HepG2 (cell line): ENCODE data around the gene TYMS. TPM values are rescaled to one million over a fixed set of nuclear protein-coding genes. Genes with fewer than 3 reads are reported as not detected.

Source experiments
- ATAC-seq: fragments of 200-7000 bp; cut with Tn5 transposase; 3 replicates; pipeline ENCODE4 v1.9.1; 2020; ENCODE audit warnings: mild to moderate bottlenecking, moderate library complexity
- BruUV-seq: library from RNA; stranded (reverse); fragments of 400-500 nt; replicated peaks from 2 replicates; lab custom pipeline; 2021; lab: Mats Ljungman, UMichigan
- CTCF ChIA-PET: fragments of 300-600 bp; formaldehyde crosslinking; extraction: SDS; loops from one replicate; lab custom pipeline; 2021; ENCODE audit warnings: low total read pairs, inconsistent platforms, low intra/inter-chr PET ratio; lab: Yijun Ruan, JAX
- POLR2A ChIA-PET: fragments of 350-600 bp; sonication (Branson Sonifier 250); formaldehyde crosslinking; loops from one replicate; lab custom pipeline; 2020; ENCODE audit warnings: antibody characterized with exemption, inconsistent platforms; lab: Yijun Ruan, JAX
- DNase-seq: peaks from one replicate; pipeline ENCODE4 v3.0.0-alpha.2; 2015; ENCODE audit warnings: low spot score
- FAIRE-seq: peaks from 3 replicates; lab custom pipeline; 2011; peaks lifted over from hg19 to GRCh38; lab: Jason Lieb, UNC
- H2AFZ ChIP-seq: one replicate; pipeline ENCODE4 v1.6.1; 2011; ENCODE audit warnings: low read length, inconsistent platforms
- H3K27ac ChIP-seq: fragments of 300-600 bp; 3 replicates; pipeline ENCODE4 v1.8.0; 2011; ENCODE audit warnings: mixed run types, mild to moderate bottlenecking, mixed read lengths, low read length, inconsistent platforms; ENCODE audit not compliant: insufficient read depth; ENCODE audit errors: extremely low read length
- H3K27me3 ChIP-seq, 2 experiments: fragments of 200-600 bp in 1 of 2; 2 replicates in 1 of 2; 3 replicates in 1 of 2; pipeline versions ENCODE4 v1.6.0 to v1.8.0; 2011; ENCODE audit warnings: low read length in 2 of 2, mild to moderate bottlenecking in 2 of 2, moderate library complexity in 2 of 2, inconsistent platforms in 1 of 2; ENCODE audit not compliant: insufficient read depth in 2 of 2, control insufficient read depth in 1 of 2
- H3K36me3 ChIP-seq, 2 experiments: fragments of 200-600 bp in 1 of 2; replicated peaks in 1 of 2; 2 replicates in 1 of 2; 3 replicates in 1 of 2; pipeline versions ENCODE4 v1.5.1 to v1.8.0; 2011; ENCODE audit warnings: low read length in 2 of 2, inconsistent platforms in 1 of 2; ENCODE audit not compliant: insufficient read depth in 2 of 2, control insufficient read depth in 1 of 2
- H3K4me1 ChIP-seq: 2 replicates; pipeline ENCODE4 v1.5.1; 2012; ENCODE audit warnings: low read length, inconsistent platforms; ENCODE audit not compliant: insufficient read depth
- H3K4me2 ChIP-seq: 2 replicates; pipeline ENCODE4 v1.6.0; 2011; ENCODE audit warnings: low read depth, low read length, inconsistent platforms
- H3K4me3 ChIP-seq, 3 experiments: fragments of 200-600 bp in 1 of 3; sonication (generic), shearing (Covaris generic) in 1 of 3; replicated peaks in 1 of 3; 2 replicates each; pipeline ENCODE4 v1.5.1; 2011 to 2016; ENCODE audit warnings: low read length in 3 of 3, inconsistent platforms in 2 of 3, low read depth in 2 of 3, mild to moderate bottlenecking in 2 of 3, control low read depth in 1 of 3, mixed read lengths in 1 of 3; ENCODE audit not compliant: insufficient read depth in 1 of 3
- H3K79me2 ChIP-seq: one replicate; pipeline ENCODE4 v1.6.1; 2011; ENCODE audit warnings: low read length, inconsistent platforms; ENCODE audit not compliant: insufficient read depth
- H3K9ac ChIP-seq: 2 replicates; pipeline ENCODE4 v1.6.0; 2011; ENCODE audit warnings: mild to moderate bottlenecking, low read depth, low read length, inconsistent platforms; ENCODE audit not compliant: insufficient read depth
- H3K9me3 ChIP-seq: 2 replicates; pipeline ENCODE4 v1.5.1; 2012; ENCODE audit warnings: mild to moderate bottlenecking, low read length
- H4K20me1 ChIP-seq: 2 replicates; pipeline ENCODE4 v1.6.0; 2011; ENCODE audit warnings: inconsistent platforms, mild to moderate bottlenecking, low read length, moderate library complexity; ENCODE audit not compliant: insufficient read depth
- CCDC6 ChIP-seq: sonication (generic); formaldehyde crosslinking; IDR thresholded peaks from 2 replicates; pipeline ENCODE4 v1.8.1; 2022; ENCODE audit warnings: mild to moderate bottlenecking, missing genetic modification reagents, moderate library complexity
- CHD2 ChIP-seq: IDR thresholded peaks from 2 replicates; pipeline ENCODE4 v1.6.1; 2011; ENCODE audit warnings: low read depth, low read length, improper control_type of control experiment
- CREBL2 ChIP-seq: sonication (generic); formaldehyde crosslinking; IDR thresholded peaks from 2 replicates; pipeline ENCODE4 v1.8.1; 2023; ENCODE audit warnings: missing genetic modification reagents, mild to moderate bottlenecking, borderline replicate concordance
- ESRRA ChIP-seq: sonication (generic); formaldehyde crosslinking; IDR thresholded peaks from 2 replicates; pipeline ENCODE4 v1.5.1; 2020; ENCODE audit warnings: mild to moderate bottlenecking, low read depth, missing genetic modification reagents
- GRHL1 ChIP-seq: sonication (generic); formaldehyde crosslinking; conservative IDR thresholded peaks from 2 replicates; pipeline ENCODE4 v1.8.0; 2022; ENCODE audit warnings: missing genetic modification reagents
- HMGA1 ChIP-seq: sonication (generic); formaldehyde crosslinking; conservative IDR thresholded peaks from 2 replicates; pipeline ENCODE4 v1.4.0; 2020; ENCODE audit warnings: missing genetic modification reagents
- PRPF4 ChIP-seq: fragments of 200-400 bp; formaldehyde crosslinking; IDR thresholded peaks from 2 replicates; pipeline ENCODE4 v1.6.1; 2016; ENCODE audit warnings: low read length, low read depth; ENCODE audit not compliant: poor library complexity, severe bottlenecking
- TBX3 ChIP-seq: fragments of 450-650 bp; IDR thresholded peaks from 2 replicates; pipeline ENCODE4 v1.6.1; 2017; ENCODE audit warnings: antibody characterized with exemption, mild to moderate bottlenecking, inconsistent platforms, borderline replicate concordance
- WIZ ChIP-seq: sonication (generic); formaldehyde crosslinking; IDR thresholded peaks from 2 replicates; pipeline ENCODE4 v1.5.1; 2020; ENCODE audit warnings: mild to moderate bottlenecking, missing genetic modification reagents
- ZNF142 ChIP-seq: sonication (generic); formaldehyde crosslinking; IDR thresholded peaks from 2 replicates; pipeline ENCODE4 v1.4.0; 2020; ENCODE audit warnings: missing genetic modification reagents
- ZNF260 ChIP-seq: sonication (generic); formaldehyde crosslinking; IDR thresholded peaks from 2 replicates; pipeline ENCODE4 v1.4.0; 2020; ENCODE audit warnings: missing genetic modification reagents, low read depth, mild to moderate bottlenecking, borderline replicate concordance
- ZNF589 ChIP-seq: sonication (generic); formaldehyde crosslinking; conservative IDR thresholded peaks from 2 replicates; pipeline ENCODE4 v1.8.0; 2022; ENCODE audit warnings: mild to moderate bottlenecking, moderate library complexity, missing genetic modification reagents
- WGBS: methylation state at CpG from one replicate; pipeline ENCODE4 v1.1.6; 2017; ENCODE audit warnings: low lambda C conversion rate; 5-methylcytosine and 5-hydroxymethylcytosine counted together
- in situ Hi-C: cut with HindIII; loops from 2 replicates; pipeline ENCODE4 v1.10.0; 2017; ENCODE audit warnings: low pct_unique_long_range_greater_than_20kb; ENCODE audit not compliant: extremely low pct_ligation_motif_present
- intact Hi-C: fragments of 100-400 bp; cut with micrococcal nuclease; formaldehyde crosslinking; loops from one replicate; pipeline ENCODE4 v1.10.0; 2022; ENCODE audit not compliant: unreplicated experiment
- polyA plus RNA-seq, 8 experiments: library from polyadenylated mRNA; depleted of rRNA in 3 of 8; stranded (reverse) in 7 of 8; unstranded in 1 of 8; fragments of >200 nt; fragmentation: Illumina TruSeq in 4 of 8; extraction: Trizol in 4 of 8; gene quantifications; 2 replicates each; pipeline versions ENCODE4 v1.2.1 to v1.2.3, GENCODE V29; 2011 to 2016; ENCODE audit warnings: low read depth in 4 of 8, missing spikeins in 1 of 8, mixed read lengths in 1 of 8; ENCODE audit not compliant: insufficient read depth in 1 of 8
- total RNA-seq, 5 experiments: library from RNA; depleted of rRNA; stranded (reverse); fragments of >200 nt; fragmentation: Illumina TruSeq; extraction: Trizol; gene quantifications; 2 replicates each; pipeline ENCODE4 v1.2.3, GENCODE V29; 2016; ENCODE audit warnings: low read depth in 1 of 5
- TF ChIP-seq, protein P1 (sequence below): sonication (generic); formaldehyde crosslinking; IDR thresholded peaks from 2 replicates; pipeline ENCODE4 v1.8.1; 2023; ENCODE audit warnings: mild to moderate bottlenecking, missing genetic modification reagents

TYMS gene
- total and polyA plus RNA-seq, 2 of the 13 experiments (the other 11 are each of a cell fraction or from before 2014, with no cell fraction given) = 80.1 to 106 TPM

DNA sequence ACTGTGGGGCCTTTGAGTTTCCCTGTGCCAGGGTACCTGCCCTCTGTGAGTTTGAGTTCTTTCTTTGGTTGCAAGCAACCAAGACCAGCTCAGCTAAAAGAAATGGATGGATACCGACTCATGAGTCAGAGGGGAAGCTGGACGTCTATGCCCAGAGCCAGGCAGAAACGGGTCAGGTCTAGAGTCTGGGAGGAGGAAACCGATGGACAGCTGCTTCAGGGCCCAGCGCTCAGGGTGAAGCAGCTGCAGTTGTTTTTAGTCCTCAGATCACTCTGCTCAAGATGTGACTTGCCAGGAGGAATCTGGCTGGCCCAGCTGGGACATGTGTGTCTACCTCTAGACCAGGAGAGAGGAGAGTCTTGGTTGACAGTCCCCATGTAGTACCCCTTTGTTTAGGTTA, 10.1 kb upstream of the TYMS start (continued):
- no peak for TF ChIP-seq ZNF142 (CRISPR knock-in tag)
- no peak for TF ChIP-seq PRPF4
- TF ChIP-seq TBX3 = no peak
- TF ChIP-seq CREBL2 = no peak
- TF ChIP-seq, all 625 proteins: peak for 0

- no peaks in the 10 kb centered on the region for H4K20me1 ChIP-seq
- no peak overlapping the region for H3K27ac ChIP-seq
- ChIA-PET CTCF (no interaction called here), POLR2A (interaction anchor here (1.2 kb wide), 2 partner anchors 9 to 63 kb away, joined by 3 to 8 read pairs; partner anchors contain the start of genes ENOSF1 and TYMS)
- no peak overlapping the region for H3K4me3 ChIP-seq
- DNase-seq (peak; percentile 35), ATAC-seq (no peak), FAIRE-seq (no peak)
- no TSS peak for BruUV-seq
- in situ Hi-C loops (no loop called here), intact Hi-C loops (no loop called here)
- H3K4me1 ChIP-seq = peaks cover 56% of the 10 kb centered on the region
- WGBS = 30% methylated on average over 5 of the region's 5 CpGs
- H2AFZ ChIP-seq = no peak overlapping the region
- no peaks in the 10 kb centered on the region for H3K9me3 ChIP-seq
- no peak overlapping the region for H3K4me2 ChIP-seq
- no peaks in the 10 kb centered on the region for H3K27me3 ChIP-seq
- H3K9ac ChIP-seq = no peak overlapping the region
- peaks cover 12% of the 10 kb centered on the region for H3K79me2 ChIP-seq
- H3K36me3 ChIP-seq = no peaks in the 10 kb centered on the region
- TF ChIP-seq ZNF260 = no peak
- no peak for TF ChIP-seq ZNF589 (CRISPR knock-in tag)
- TF ChIP-seq, protein P1, sequence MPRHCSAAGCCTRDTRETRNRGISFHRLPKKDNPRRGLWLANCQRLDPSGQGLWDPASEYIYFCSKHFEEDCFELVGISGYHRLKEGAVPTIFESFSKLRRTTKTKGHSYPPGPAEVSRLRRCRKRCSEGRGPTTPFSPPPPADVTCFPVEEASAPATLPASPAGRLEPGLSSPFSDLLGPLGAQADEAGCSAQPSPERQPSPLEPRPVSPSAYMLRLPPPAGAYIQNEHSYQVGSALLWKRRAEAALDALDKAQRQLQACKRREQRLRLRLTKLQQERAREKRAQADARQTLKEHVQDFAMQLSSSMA (CRISPR knock-in tag) = no peak
- TF ChIP-seq ESRRA (CRISPR knock-in tag) = no peak
- TF ChIP-seq HMGA1 = no peak
- TF ChIP-seq CCDC6 (CRISPR knock-in tag) = no peak
- no peak for TF ChIP-seq GRHL1
- no peak for TF ChIP-seq CHD2
- no peak for TF ChIP-seq WIZ
Measured at GRCh38 chr18:649341-649740, 8.1 kb upstream of the TYMS start.
